Measurements from ENCODE around the gene RAB12. TPM values are rescaled to one million over a fixed set of nuclear protein-coding genes. Genes with fewer than 3 reads are reported as not detected.

Gene RAB12
- total and polyA plus RNA-seq, 2 of the 13 experiments (the other 11 are each of a cell fraction or from before 2014, with no cell fraction given): 9.5 to 25.3 TPM

DNA sequence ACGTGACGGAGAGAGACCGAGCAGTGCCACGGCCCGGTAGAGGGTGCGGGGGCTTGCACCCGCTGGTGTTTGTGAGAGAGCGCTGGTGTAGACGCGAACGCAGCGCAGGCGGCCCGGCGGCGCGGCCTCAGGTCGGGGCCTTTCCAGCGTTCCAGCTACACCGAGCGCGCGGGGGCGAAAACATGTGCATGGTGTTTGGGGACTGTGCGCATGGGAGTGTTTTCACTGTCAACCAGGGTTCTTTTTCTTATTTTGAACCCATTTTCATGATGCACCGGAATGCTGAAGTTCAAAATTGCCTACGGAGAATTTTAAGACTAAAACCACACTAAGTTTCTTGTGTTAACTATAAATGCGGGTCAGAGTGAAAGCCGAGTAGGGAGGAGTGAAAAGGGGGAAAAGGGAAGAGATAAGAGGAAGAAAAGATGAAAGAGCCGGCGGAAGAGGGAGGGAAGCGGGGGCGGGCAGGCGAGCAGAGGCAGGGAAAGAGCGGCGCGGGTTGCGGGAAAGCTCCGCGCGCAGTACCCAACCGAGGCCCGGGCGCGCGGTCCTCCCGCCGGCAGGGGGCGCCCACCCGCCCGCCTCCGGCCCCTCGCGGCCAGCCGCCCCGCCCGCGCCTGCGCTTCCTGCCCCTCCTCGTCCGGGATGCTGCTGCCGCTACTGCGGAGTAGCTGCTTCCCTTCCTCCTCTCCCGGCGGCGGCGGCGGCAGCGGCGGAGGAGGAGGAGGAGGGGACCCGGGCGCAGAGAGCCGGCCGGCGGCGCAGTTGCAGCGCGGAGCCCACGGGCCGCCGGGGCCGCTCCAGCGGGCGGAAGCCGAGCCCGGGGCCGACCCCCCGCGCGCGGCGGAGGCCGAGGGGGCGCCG is at the start of gene RAB12 (continued):
- TF ChIP-seq, protein P1, sequence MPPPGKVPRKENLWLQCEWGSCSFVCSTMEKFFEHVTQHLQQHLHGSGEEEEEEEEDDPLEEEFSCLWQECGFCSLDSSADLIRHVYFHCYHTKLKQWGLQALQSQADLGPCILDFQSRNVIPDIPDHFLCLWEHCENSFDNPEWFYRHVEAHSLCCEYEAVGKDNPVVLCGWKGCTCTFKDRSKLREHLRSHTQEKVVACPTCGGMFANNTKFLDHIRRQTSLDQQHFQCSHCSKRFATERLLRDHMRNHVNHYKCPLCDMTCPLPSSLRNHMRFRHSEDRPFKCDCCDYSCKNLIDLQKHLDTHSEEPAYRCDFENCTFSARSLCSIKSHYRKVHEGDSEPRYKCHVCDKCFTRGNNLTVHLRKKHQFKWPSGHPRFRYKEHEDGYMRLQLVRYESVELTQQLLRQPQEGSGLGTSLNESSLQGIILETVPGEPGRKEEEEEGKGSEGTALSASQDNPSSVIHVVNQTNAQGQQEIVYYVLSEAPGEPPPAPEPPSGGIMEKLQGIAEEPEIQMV (CRISPR knock-in tag; IDR thresholded peaks at IDR 0.05; ENCODE audit: low read depth): no peak
- TF ChIP-seq, protein P2, sequence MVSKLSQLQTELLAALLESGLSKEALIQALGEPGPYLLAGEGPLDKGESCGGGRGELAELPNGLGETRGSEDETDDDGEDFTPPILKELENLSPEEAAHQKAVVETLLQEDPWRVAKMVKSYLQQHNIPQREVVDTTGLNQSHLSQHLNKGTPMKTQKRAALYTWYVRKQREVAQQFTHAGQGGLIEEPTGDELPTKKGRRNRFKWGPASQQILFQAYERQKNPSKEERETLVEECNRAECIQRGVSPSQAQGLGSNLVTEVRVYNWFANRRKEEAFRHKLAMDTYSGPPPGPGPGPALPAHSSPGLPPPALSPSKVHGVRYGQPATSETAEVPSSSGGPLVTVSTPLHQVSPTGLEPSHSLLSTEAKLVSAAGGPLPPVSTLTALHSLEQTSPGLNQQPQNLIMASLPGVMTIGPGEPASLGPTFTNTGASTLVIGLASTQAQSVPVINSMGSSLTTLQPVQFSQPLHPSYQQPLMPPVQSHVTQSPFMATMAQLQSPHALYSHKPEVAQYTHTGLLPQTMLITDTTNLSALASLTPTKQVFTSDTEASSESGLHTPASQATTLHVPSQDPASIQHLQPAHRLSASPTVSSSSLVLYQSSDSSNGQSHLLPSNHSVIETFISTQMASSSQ (IDR thresholded peaks at IDR 0.05; ENCODE audit: low read depth): no peak
- TF ChIP-seq, protein P2 (CRISPR knock-in tag; IDR thresholded peaks at IDR 0.05; ENCODE audit: borderline replicate concordance): no peak
- TF ChIP-seq ZBTB42 (CRISPR knock-in tag; IDR thresholded peaks at IDR 0.05): 0 out of 2 replicates have a peak, but pooled peaks have one; percentile 53
- TF ChIP-seq TGIF2 (CRISPR knock-in tag; IDR thresholded peaks at IDR 0.05): no peak
- TF ChIP-seq KMT2A (CRISPR knock-in tag; IDR thresholded peaks at IDR 0.05): no peak
- peak; percentile 29; the same call in 1 of the 2 replicates for TF ChIP-seq MIER3 (CRISPR knock-in tag; IDR thresholded peaks at IDR 0.05; ENCODE audit: borderline replicate concordance)
- no peak for TF ChIP-seq WIZ (CRISPR knock-in tag; IDR thresholded peaks at IDR 0.05)
- no peak for TF ChIP-seq ZEB1 (IDR thresholded peaks at IDR 0.05; ENCODE audit: insufficient replicate concordance, low read depth)
- TF ChIP-seq MBNL3 (CRISPR knock-in tag; conservative IDR thresholded peaks at IDR 0.05): no peak
- no peak for TF ChIP-seq MZF1 (CRISPR knock-in tag; IDR thresholded peaks at IDR 0.05; ENCODE audit: borderline replicate concordance)
- TF ChIP-seq, protein P3, sequence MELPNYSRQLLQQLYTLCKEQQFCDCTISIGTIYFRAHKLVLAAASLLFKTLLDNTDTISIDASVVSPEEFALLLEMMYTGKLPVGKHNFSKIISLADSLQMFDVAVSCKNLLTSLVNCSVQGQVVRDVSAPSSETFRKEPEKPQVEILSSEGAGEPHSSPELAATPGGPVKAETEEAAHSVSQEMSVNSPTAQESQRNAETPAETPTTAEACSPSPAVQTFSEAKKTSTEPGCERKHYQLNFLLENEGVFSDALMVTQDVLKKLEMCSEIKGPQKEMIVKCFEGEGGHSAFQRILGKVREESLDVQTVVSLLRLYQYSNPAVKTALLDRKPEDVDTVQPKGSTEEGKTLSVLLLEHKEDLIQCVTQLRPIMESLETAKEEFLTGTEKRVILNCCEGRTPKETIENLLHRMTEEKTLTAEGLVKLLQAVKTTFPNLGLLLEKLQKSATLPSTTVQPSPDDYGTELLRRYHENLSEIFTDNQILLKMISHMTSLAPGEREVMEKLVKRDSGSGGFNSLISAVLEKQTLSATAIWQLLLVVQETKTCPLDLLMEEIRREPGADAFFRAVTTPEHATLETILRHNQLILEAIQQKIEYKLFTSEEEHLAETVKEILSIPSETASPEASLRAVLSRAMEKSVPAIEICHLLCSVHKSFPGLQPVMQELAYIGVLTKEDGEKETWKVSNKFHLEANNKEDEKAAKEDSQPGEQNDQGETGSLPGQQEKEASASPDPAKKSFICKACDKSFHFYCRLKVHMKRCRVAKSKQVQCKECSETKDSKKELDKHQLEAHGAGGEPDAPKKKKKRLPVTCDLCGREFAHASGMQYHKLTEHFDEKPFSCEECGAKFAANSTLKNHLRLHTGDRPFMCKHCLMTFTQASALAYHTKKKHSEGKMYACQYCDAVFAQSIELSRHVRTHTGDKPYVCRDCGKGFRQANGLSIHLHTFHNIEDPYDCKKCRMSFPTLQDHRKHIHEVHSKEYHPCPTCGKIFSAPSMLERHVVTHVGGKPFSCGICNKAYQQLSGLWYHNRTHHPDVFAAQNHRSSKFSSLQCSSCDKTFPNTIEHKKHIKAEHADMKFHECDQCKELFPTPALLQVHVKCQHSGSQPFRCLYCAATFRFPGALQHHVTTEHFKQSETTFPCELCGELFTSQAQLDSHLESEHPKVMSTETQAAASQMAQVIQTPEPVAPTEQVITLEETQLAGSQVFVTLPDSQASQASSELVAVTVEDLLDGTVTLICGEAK (IDR thresholded peaks at IDR 0.05): no peak
- TF ChIP-seq, protein P3 (CRISPR knock-in tag; IDR thresholded peaks at IDR 0.05): no peak
- no peak for TF ChIP-seq ZNF841 (CRISPR knock-in tag; IDR thresholded peaks at IDR 0.05; ENCODE audit: borderline replicate concordance)
- no peak for TF ChIP-seq ZNF790 (CRISPR knock-in tag; IDR thresholded peaks at IDR 0.05; ENCODE audit: borderline replicate concordance)

Measured in HepG2 (cell line).